Fibroblast of lung (primary cell): ENCODE measurements around the gene NHERF2. TPM values are rescaled to one million over a fixed set of nuclear protein-coding genes. Genes with fewer than 3 reads are reported as not detected.

Experiments used
- DNase-seq, 2 donors: peaks; one replicate each; pipeline versions ENCODE4 v3.0.0 to v3.0.0-alpha.2; 2010; ENCODE audit warnings: low read depth in 2 of 2
- H2AFZ ChIP-seq: 2 replicates; pipeline ENCODE4 v1.5.1; 2012; ENCODE audit warnings: low read length, control low read depth, inconsistent platforms
- H3K27ac ChIP-seq: 2 replicates; pipeline ENCODE4 v1.5.1; 2011; ENCODE audit warnings: low read length, control low read depth; ENCODE audit not compliant: insufficient read depth
- H3K27me3 ChIP-seq: 2 replicates; pipeline ENCODE4 v1.5.1; 2011; ENCODE audit warnings: mild to moderate bottlenecking, low read length; ENCODE audit not compliant: control insufficient read depth, insufficient read depth
- H3K36me3 ChIP-seq: 2 replicates; pipeline ENCODE4 v1.5.1; 2011; ENCODE audit warnings: low read length; ENCODE audit not compliant: control insufficient read depth, insufficient read depth
- H3K4me1 ChIP-seq: 2 replicates; pipeline ENCODE4 v1.5.1; 2011; ENCODE audit warnings: low read length; ENCODE audit not compliant: control insufficient read depth, insufficient read depth; ENCODE audit errors: extremely low read depth
- H3K4me2 ChIP-seq: 2 replicates; pipeline ENCODE4 v1.5.1; 2011; ENCODE audit warnings: low read length, control low read depth; ENCODE audit not compliant: insufficient read depth; ENCODE audit errors: extremely low read depth
- H3K4me3 ChIP-seq, 4 experiments: fragments of 200-600 bp in 1 of 4; sonication (generic) in 1 of 4; replicated peaks in 1 of 4; 2 replicates each; pipeline ENCODE4 v1.5.1; 2011 to 2016; ENCODE audit warnings: low read length in 4 of 4, low read depth in 3 of 4, mild to moderate bottlenecking in 3 of 4, control low read depth in 2 of 4, inconsistent platforms in 1 of 4, mixed read lengths in 1 of 4; ENCODE audit not compliant: insufficient read depth in 1 of 4; ENCODE audit errors: control extremely low read depth in 1 of 4
- H3K79me2 ChIP-seq: 2 replicates; pipeline ENCODE4 v1.5.1; 2012; ENCODE audit warnings: mild to moderate bottlenecking, low read length, inconsistent platforms; ENCODE audit not compliant: control insufficient read depth, insufficient read depth
- H3K9ac ChIP-seq: 2 replicates; pipeline ENCODE4 v1.5.1; 2011; ENCODE audit warnings: mild to moderate bottlenecking, low read length, control low read depth; ENCODE audit not compliant: insufficient read depth
- H3K9me3 ChIP-seq: 2 replicates; pipeline ENCODE4 v1.5.1; 2012; ENCODE audit warnings: low read depth, low read length; ENCODE audit not compliant: control insufficient read depth, insufficient read depth
- H4K20me1 ChIP-seq: 2 replicates; pipeline ENCODE4 v1.5.1; 2011; ENCODE audit warnings: low read length; ENCODE audit not compliant: control insufficient read depth, insufficient read depth; ENCODE audit errors: extremely low read depth
- CTCF ChIP-seq, 2 donors: IDR thresholded peaks in 1 of 2; conservative IDR thresholded peaks in 1 of 2; 1 replicate in 1 of 2; 2 replicates in 1 of 2; pipeline ENCODE4 v1.5.1; 2011 to 2012; ENCODE audit warnings: low read length in 2 of 2, control low read depth in 1 of 2, inconsistent platforms in 1 of 2, low read depth in 1 of 2, mild to moderate bottlenecking in 1 of 2
- EZH2 ChIP-seq: IDR thresholded peaks from 2 replicates; pipeline ENCODE4 v1.5.1; 2012; ENCODE audit warnings: low read length, control low read depth, mild to moderate bottlenecking; ENCODE audit errors: missing control alignments
- polyA plus RNA-seq, 2 donors: library from polyadenylated mRNA; depleted of rRNA in 1 of 2; stranded (reverse) in 1 of 2; unstranded in 1 of 2; fragments of >200 nt; gene quantifications; 2 replicates each; pipeline ENCODE4 v1.2.1, GENCODE V29; 2011 to 2012; ENCODE audit warnings: missing spikeins in 1 of 2
- total RNA-seq: library from RNA; depleted of rRNA; stranded (reverse); fragments of >200 nt; gene quantifications from 2 replicates; pipeline ENCODE4 v1.2.1, GENCODE V29; 2014

NHERF2 gene
- total and polyA plus RNA-seq, 2 donors (not counting 1 experiment from before 2014, with no cell fraction given): 21.5 to 38.0 TPM

GRCh38 chr16:2037647-2038381, 11.1 kb downstream of the NHERF2 start:
- peak overlapping the region; percentile 23 for H3K27ac ChIP-seq

GRCh38 chr16:2038382-2039231, 11.9 kb downstream of the NHERF2 start:
- DNase-seq: peak in 1 of 2 donors; percentile 47
- Histone ChIP-seq H3K27ac (peak overlapping the region; percentile 88), H3K9me3 (no peaks in the 10 kb centered on the region), H4K20me1 (no peaks in the 10 kb centered on the region), H3K4me2 (peak overlapping the region; percentile 68), H3K36me3 (peaks cover 23% of the 10 kb centered on the region), H3K9ac (peak overlapping the region; percentile 62), H3K27me3 (no peaks in the 10 kb centered on the region), H3K79me2 (peaks cover 19% of the 10 kb centered on the region), H3K4me1 (peaks cover 50% of the 10 kb centered on the region), H2AFZ (no peak overlapping the region), H3K4me3 (no peak overlapping the region)
- TF ChIP-seq CTCF (conservative IDR thresholded peaks at IDR 0.05 in 1 of 2, IDR thresholded peaks at IDR 0.05 in 1 of 2; ENCODE audit: low read depth in 1 of 2, low read length in 2 of 2) (no peak), EZH2 (no peak)

More at GRCh38 chr16:2037647-2038381, 11.1 kb downstream of the NHERF2 start:
- H3K36me3 ChIP-seq: peaks cover 23% of the 10 kb centered on the region
- H3K79me2 ChIP-seq: peaks cover 19% of the 10 kb centered on the region
- TF ChIP-seq EZH2: no peak
- no peak for TF ChIP-seq CTCF (conservative IDR thresholded peaks at IDR 0.05 in 1 of 2, IDR thresholded peaks at IDR 0.05 in 1 of 2; ENCODE audit: low read depth in 1 of 2, low read length in 2 of 2)
- DNase-seq: no peak
- no peak overlapping the region for H2AFZ ChIP-seq
- no peaks in the 10 kb centered on the region for H4K20me1 ChIP-seq
- H3K4me3 ChIP-seq: no peak overlapping the region
- peaks cover 56% of the 10 kb centered on the region for H3K4me1 ChIP-seq
- no peaks in the 10 kb centered on the region for H3K27me3 ChIP-seq
- peak overlapping the region; percentile 20 for H3K9ac ChIP-seq
- no peak overlapping the region for H3K4me2 ChIP-seq
- no peaks in the 10 kb centered on the region for H3K9me3 ChIP-seq
